Activated naive CD4-positive, alpha-beta T cell treated with anti-CD3 and anti-CD28 coated beads for 36 hours (primary cell): Measurements from ENCODE around the gene CRHBP. TPM values are rescaled to one million over a fixed set of nuclear protein-coding genes. Genes with fewer than 3 reads are reported as not detected.
"Not testable (repeated sequence)": the region's sequence is repeated elsewhere in the genome, so short reads cannot be mapped to it uniquely, and the experiment has no call there.

Experiments used
- CTCF ChIA-PET: fragments of 350-600 bp; sonication (Branson Sonifier 250); formaldehyde crosslinking; loops from one replicate; lab custom pipeline; 2021; ENCODE audit warnings: antibody characterized with exemption; lab: Charles Lee
- DNase-seq: peaks from one replicate; pipeline ENCODE4 v3.0.0-alpha.2; 2020
- H3K27ac Mint-ChIP-seq: one replicate; pipeline ENCODE4 v1.8.0; 2021; ENCODE audit warnings: mild to moderate bottlenecking, mixed read lengths
- H3K27me3 Mint-ChIP-seq: one replicate; pipeline ENCODE4 v1.8.0; 2021; ENCODE audit warnings: low read depth, mixed read lengths
- H3K36me3 Mint-ChIP-seq: one replicate; pipeline ENCODE4 v1.8.0; 2021; ENCODE audit warnings: low read depth, mixed read lengths
- H3K4me1 Mint-ChIP-seq: one replicate; pipeline ENCODE4 v1.8.0; 2021; ENCODE audit warnings: low read depth, mixed read lengths
- H3K4me3 Mint-ChIP-seq: one replicate; pipeline ENCODE4 v1.8.0; 2021; ENCODE audit warnings: mild to moderate bottlenecking, moderate library complexity, mixed read lengths
- H3K9me3 Mint-ChIP-seq: one replicate; pipeline ENCODE4 v1.8.0; 2021; ENCODE audit warnings: mixed read lengths
- intact Hi-C: fragments of 100-400 bp; cut with micrococcal nuclease; formaldehyde crosslinking; loops from one replicate; pipeline ENCODE4 v1.15.1; 2023
- total RNA-seq, 2 experiments: library from RNA; stranded (reverse); gene quantifications; one replicate each; pipeline ENCODE4 v1.2.3, GENCODE V29; 2021

The CRHBP gene
- total RNA-seq, 2 experiments from 2014 or later = 0.38 TPM; not detected in 1

- intact Hi-C loops = no loop called here
- Mint-ChIP-seq H3K4me1 (no peaks in the 10 kb centered on the region), H3K4me3 (no peak overlapping the region), H3K9me3 (no peaks in the 10 kb centered on the region), H3K27ac (no peak overlapping the region), H3K27me3 (no peaks in the 10 kb centered on the region), H3K36me3 (no peaks in the 10 kb centered on the region)
- CTCF ChIA-PET = no interaction called here
- no peak for DNase-seq
These were observed 18.7 kb downstream of the CRHBP start for GRCh38 chr5:76971511-76971910.

- Mint-ChIP-seq H3K4me3 (no peak overlapping the region), H3K27ac (no peak overlapping the region), H3K27me3 (no peaks in the 10 kb centered on the region), H3K9me3 (no peaks in the 10 kb centered on the region), H3K36me3 (no peaks in the 10 kb centered on the region), H3K4me1 (no peaks in the 10 kb centered on the region)
- no peak for DNase-seq
- CTCF ChIA-PET = no interaction called here
- intact Hi-C loops = no loop called here
These were observed 19.8 kb downstream of the CRHBP start for GRCh38 chr5:76972689-76973088.

- Mint-ChIP-seq H3K9me3 (no peaks in the 10 kb centered on the region), H3K4me1 (no peaks in the 10 kb centered on the region), H3K27me3 (no peaks in the 10 kb centered on the region), H3K4me3 (no peak overlapping the region), H3K36me3 (no peaks in the 10 kb centered on the region), H3K27ac (no peak overlapping the region)
- no peak for DNase-seq
- CTCF ChIA-PET = no interaction called here
- intact Hi-C loops = no loop called here
These were observed 21.9 kb downstream of the CRHBP start for GRCh38 chr5:76974785-76975184.

GRCh38 chr5:76978869-76979268 is 26.0 kb downstream of the CRHBP start:
- no peak overlapping the region for H3K4me3 Mint-ChIP-seq
- intact Hi-C loops = no loop called here
- H3K36me3 Mint-ChIP-seq = no peaks in the 10 kb centered on the region
- no peaks in the 10 kb centered on the region for H3K9me3 Mint-ChIP-seq
- no peaks in the 10 kb centered on the region for H3K27me3 Mint-ChIP-seq
- CTCF ChIA-PET = no interaction called here
- no peaks in the 10 kb centered on the region for H3K4me1 Mint-ChIP-seq
- H3K27ac Mint-ChIP-seq = no peak overlapping the region
- no peak for DNase-seq

GRCh38 chr5:76980518-76981144 is 27.8 kb downstream of the CRHBP start:
- CTCF ChIA-PET = no interaction called here
- Mint-ChIP-seq H3K27me3 (no peaks in the 10 kb centered on the region), H3K4me3 (no peak overlapping the region), H3K27ac (no peak overlapping the region), H3K4me1 (no peaks in the 10 kb centered on the region), H3K36me3 (no peaks in the 10 kb centered on the region), H3K9me3 (no peaks in the 10 kb centered on the region)
- DNase-seq = no peak
- intact Hi-C loops = no loop called here

GRCh38 chr5:76982450-76982849 is 29.6 kb downstream of the CRHBP start:
- DNase-seq = no peak
- no peaks in the 10 kb centered on the region for H3K27me3 Mint-ChIP-seq
- intact Hi-C loops = no loop called here

GRCh38 chr5:76983468-76983867 is 30.6 kb downstream of the CRHBP start:
- Mint-ChIP-seq H3K27ac (no peak overlapping the region), H3K9me3 (no peaks in the 10 kb centered on the region), H3K4me1 (no peaks in the 10 kb centered on the region), H3K36me3 (no peaks in the 10 kb centered on the region), H3K4me3 (no peak overlapping the region), H3K27me3 (no peaks in the 10 kb centered on the region)
- intact Hi-C loops = no loop called here
- CTCF ChIA-PET = no interaction called here
- DNase-seq = no peak

More at GRCh38 chr5:76982450-76982849, 29.6 kb downstream of the CRHBP start:
- CTCF ChIA-PET = no interaction called here
- H3K4me3 Mint-ChIP-seq = no peak overlapping the region
- H3K4me1 Mint-ChIP-seq = no peaks in the 10 kb centered on the region
- no peak overlapping the region for H3K27ac Mint-ChIP-seq
- no peaks in the 10 kb centered on the region for H3K9me3 Mint-ChIP-seq
- H3K36me3 Mint-ChIP-seq = no peaks in the 10 kb centered on the region

- intact Hi-C loops = no loop called here
- no peaks in the 10 kb centered on the region for H3K27me3 Mint-ChIP-seq
- H3K36me3 Mint-ChIP-seq = no peaks in the 10 kb centered on the region
- no peak overlapping the region for H3K4me3 Mint-ChIP-seq
- no peaks in the 10 kb centered on the region for H3K9me3 Mint-ChIP-seq
- no peaks in the 10 kb centered on the region for H3K4me1 Mint-ChIP-seq
- H3K27ac Mint-ChIP-seq = no peak overlapping the region
- DNase-seq = no peak
- CTCF ChIA-PET = no interaction called here
These were observed 34.1 kb downstream of the CRHBP start for GRCh38 chr5:76986825-76987526.

- H3K36me3 Mint-ChIP-seq = no peaks in the 10 kb centered on the region
- no peak overlapping the region for H3K4me3 Mint-ChIP-seq
- no peaks in the 10 kb centered on the region for H3K9me3 Mint-ChIP-seq
- peaks cover 4% of the 10 kb centered on the region for H3K27me3 Mint-ChIP-seq
- DNase-seq = no peak
- CTCF ChIA-PET = no interaction called here
- intact Hi-C loops = no loop called here
- H3K4me1 Mint-ChIP-seq = no peaks in the 10 kb centered on the region
- no peak overlapping the region for H3K27ac Mint-ChIP-seq
These were observed 38.1 kb downstream of the CRHBP start for GRCh38 chr5:76990899-76991459.

GRCh38 chr5:76993436-76993835 is 40.6 kb downstream of the CRHBP start:
- H3K27me3 Mint-ChIP-seq, H3K4me1 Mint-ChIP-seq, DNase-seq, CTCF ChIA-PET, H3K36me3 Mint-ChIP-seq, H3K27ac Mint-ChIP-seq, H3K4me3 Mint-ChIP-seq, H3K9me3 Mint-ChIP-seq, intact Hi-C loops: not testable (repeated sequence)

- Mint-ChIP-seq H3K27ac (no peak overlapping the region), H3K9me3 (no peaks in the 10 kb centered on the region), H3K27me3 (peaks cover 4% of the 10 kb centered on the region), H3K4me3 (no peak overlapping the region), H3K4me1 (no peaks in the 10 kb centered on the region), H3K36me3 (no peaks in the 10 kb centered on the region)
- no peak for DNase-seq
- intact Hi-C loops = no loop called here
- CTCF ChIA-PET = no interaction called here
These were observed 41.5 kb downstream of the CRHBP start for GRCh38 chr5:76994337-76994736.

GRCh38 chr5:76998251-76998650 is 45.4 kb downstream of the CRHBP start:
- H3K4me3 Mint-ChIP-seq, H3K9me3 Mint-ChIP-seq, H3K27ac Mint-ChIP-seq, H3K36me3 Mint-ChIP-seq, CTCF ChIA-PET, DNase-seq, intact Hi-C loops, H3K4me1 Mint-ChIP-seq, H3K27me3 Mint-ChIP-seq: not testable (repeated sequence)

- CTCF ChIA-PET = no interaction called here
- H3K4me3 Mint-ChIP-seq = no peak overlapping the region
- peaks cover 6% of the 10 kb centered on the region for H3K27me3 Mint-ChIP-seq
- intact Hi-C loops = no loop called here
- H3K27ac Mint-ChIP-seq = no peak overlapping the region
- no peaks in the 10 kb centered on the region for H3K9me3 Mint-ChIP-seq
- H3K36me3 Mint-ChIP-seq = no peaks in the 10 kb centered on the region
- no peaks in the 10 kb centered on the region for H3K4me1 Mint-ChIP-seq
- DNase-seq = no peak
These were observed 46.6 kb downstream of the CRHBP start for GRCh38 chr5:76999451-76999850.
